Erythroblast (primary cell): ENCODE measurements around the gene LDLRAD4.

Source experiments
- GATA1 ChIP-seq: IDR thresholded peaks from 2 replicates; pipeline ENCODE4 v1.6.1; 2011; ENCODE audit warnings: low read depth, mild to moderate bottlenecking, control low read depth, low read length, moderate library complexity
- POLR2A ChIP-seq: IDR thresholded peaks from 2 replicates; pipeline ENCODE4 v1.6.1; 2011; ENCODE audit warnings: mild to moderate bottlenecking, low read length

DNA sequence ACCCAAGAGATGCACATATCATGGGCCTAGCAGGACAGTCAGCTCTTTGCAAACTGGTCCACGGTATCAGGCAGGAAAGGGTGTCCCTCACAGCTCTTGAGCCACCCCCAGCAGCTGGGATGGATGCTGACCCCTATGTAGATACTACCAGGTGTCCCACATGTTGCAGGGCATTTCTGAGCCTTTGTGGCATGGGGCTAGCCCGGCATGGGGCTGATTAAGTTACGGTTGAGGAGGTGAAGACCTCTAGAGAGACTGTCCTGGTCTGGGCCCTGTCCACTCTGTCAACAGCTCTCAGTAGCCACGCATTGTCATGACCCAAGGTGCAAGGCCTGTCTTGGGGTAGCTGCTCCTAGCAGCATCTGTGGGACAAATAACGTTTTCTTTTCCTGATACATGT lies 6.7 kb downstream of the LDLRAD4 start:
- TF ChIP-seq POLR2A (no peak), GATA1 (no peak)
